Peyer's patch (tissue), 4 donors: ENCODE data around the gene PPM1D. TPM values are rescaled to one million over a fixed set of nuclear protein-coding genes. Genes with fewer than 3 reads are reported as not detected.

ENCODE experiments used
- DNase-seq, 3 donors: peaks; one replicate each; pipeline ENCODE4 v3.0.0-alpha.2; 2017 to 2019
- H3K27ac ChIP-seq, 4 donors: fragments of 200-600 bp; sonication (generic); one replicate each; pipeline ENCODE4 v1.5.1; 2016 to 2019
- H3K27me3 ChIP-seq, 2 donors: fragments of 200-600 bp; sonication (generic); one replicate each; pipeline ENCODE4 v1.5.1; 2019
- H3K36me3 ChIP-seq, 3 donors: fragments of 200-600 bp; sonication (generic); one replicate each; pipeline ENCODE4 v1.5.1; 2016 to 2019
- H3K4me1 ChIP-seq, 4 donors: fragments of 200-600 bp; sonication (generic); one replicate each; pipeline ENCODE4 v1.5.1; 2016 to 2019
- H3K4me3 ChIP-seq, 4 donors: fragments of 200-600 bp; sonication (generic); 1 replicate in 3 of 4; 2 replicates in 1 of 4; pipeline ENCODE4 v1.5.1; 2016 to 2019; ENCODE audit warnings: mild to moderate bottlenecking in 1 of 4
- H3K9me3 ChIP-seq, 4 donors: fragments of 200-600 bp; sonication (generic); one replicate each; pipeline ENCODE4 v1.5.1; 2016 to 2019; ENCODE audit warnings: mild to moderate bottlenecking in 1 of 4
- CTCF ChIP-seq, 6 experiments: fragments of 450-650 bp in 4 of 6; fragments of 200-600 bp in 2 of 6; sonication (generic) in 1 of 6; IDR thresholded peaks; one replicate each; pipeline ENCODE4 v1.5.1; 2017 to 2019; ENCODE audit warnings: antibody characterized with exemption in 6 of 6, mild to moderate bottlenecking in 3 of 6, moderate library complexity in 1 of 6
- POLR2A ChIP-seq, 2 donors: fragments of 450-650 bp; IDR thresholded peaks; one replicate each; pipeline ENCODE4 v1.5.1; 2017; ENCODE audit warnings: antibody characterized with exemption in 2 of 2, mild to moderate bottlenecking in 2 of 2, moderate library complexity in 2 of 2
- total RNA-seq, 4 donors: library from RNA; depleted of rRNA; stranded (reverse); fragments of >200 nt; gene quantifications; one replicate each; pipeline ENCODE4 v1.1.0, GENCODE V29; 2016

Gene PPM1D
- total RNA-seq, 4 donors from 2014 or later = 12.9 to 17.4 (median 14.3) TPM

- Histone ChIP-seq H3K36me3 (peaks cover 0 to 21% (median 0%) of the 10 kb centered on the region in 3 donors), H3K4me1 (no peaks in the 10 kb centered on the region), H3K9me3 (no peaks in the 10 kb centered on the region), H3K27ac (no peak overlapping the region), H3K27me3 (no peaks in the 10 kb centered on the region), H3K4me3 (no peak overlapping the region)
- no peak for TF ChIP-seq POLR2A (IDR thresholded peaks at IDR 0.05)
- no peak for TF ChIP-seq CTCF (IDR thresholded peaks at IDR 0.05)
- no peak for DNase-seq
Measured at GRCh38 chr17:60641126-60641525, 41.1 kb downstream of the PPM1D start.

GRCh38 chr17:60641810-60642220, 41.8 kb downstream of the PPM1D start:
- Histone ChIP-seq H3K4me3 (no peak overlapping the region), H3K9me3 (no peaks in the 10 kb centered on the region), H3K4me1 (no peaks in the 10 kb centered on the region), H3K27ac (no peak overlapping the region), H3K27me3 (no peaks in the 10 kb centered on the region), H3K36me3 (peaks cover 0 to 18% (median 0%) of the 10 kb centered on the region in 3 donors)
- TF ChIP-seq POLR2A (IDR thresholded peaks at IDR 0.05) = no peak
- TF ChIP-seq CTCF (IDR thresholded peaks at IDR 0.05) = peak in 4 of 6 experiments; percentile 23 to 52 (median 40)
- DNase-seq = peak in 1 of 3 donors; percentile 74

- no peak for TF ChIP-seq CTCF (IDR thresholded peaks at IDR 0.05)
- no peak for TF ChIP-seq POLR2A (IDR thresholded peaks at IDR 0.05)
- no peak overlapping the region for H3K4me3 ChIP-seq
- no peaks in the 10 kb centered on the region for H3K4me1 ChIP-seq
- DNase-seq = no peak
- H3K9me3 ChIP-seq = no peaks in the 10 kb centered on the region
- H3K36me3 ChIP-seq = peaks cover 0 to 37% (median 0%) of the 10 kb centered on the region in 3 donors
- H3K27ac ChIP-seq = no peak overlapping the region
- no peaks in the 10 kb centered on the region for H3K27me3 ChIP-seq
Measured at GRCh38 chr17:60645918-60646523, 46.0 kb downstream of the PPM1D start.

- H3K36me3 ChIP-seq = peaks cover 0 to 44% (median 0%) of the 10 kb centered on the region in 3 donors
- H3K4me3 ChIP-seq = no peak overlapping the region
- no peak for DNase-seq
- no peak overlapping the region for H3K27ac ChIP-seq
- H3K9me3 ChIP-seq = no peaks in the 10 kb centered on the region
- no peak for TF ChIP-seq POLR2A (IDR thresholded peaks at IDR 0.05)
- no peak for TF ChIP-seq CTCF (IDR thresholded peaks at IDR 0.05)
- H3K27me3 ChIP-seq = no peaks in the 10 kb centered on the region
- no peaks in the 10 kb centered on the region for H3K4me1 ChIP-seq
Measured at GRCh38 chr17:60646701-60647100, 46.7 kb downstream of the PPM1D start.

GRCh38 chr17:60647705-60648104, 47.7 kb downstream of the PPM1D start:
- Histone ChIP-seq H3K4me3 (no peak overlapping the region), H3K4me1 (no peaks in the 10 kb centered on the region), H3K27me3 (no peaks in the 10 kb centered on the region), H3K9me3 (no peaks in the 10 kb centered on the region), H3K36me3 (peaks cover 0 to 44% (median 0%) of the 10 kb centered on the region in 3 donors), H3K27ac (no peak overlapping the region)
- TF ChIP-seq CTCF (IDR thresholded peaks at IDR 0.05) (no peak), POLR2A (IDR thresholded peaks at IDR 0.05) (no peak)
- DNase-seq = no peak
